Measurements from ENCODE around the gene RAP2A.

DNA sequence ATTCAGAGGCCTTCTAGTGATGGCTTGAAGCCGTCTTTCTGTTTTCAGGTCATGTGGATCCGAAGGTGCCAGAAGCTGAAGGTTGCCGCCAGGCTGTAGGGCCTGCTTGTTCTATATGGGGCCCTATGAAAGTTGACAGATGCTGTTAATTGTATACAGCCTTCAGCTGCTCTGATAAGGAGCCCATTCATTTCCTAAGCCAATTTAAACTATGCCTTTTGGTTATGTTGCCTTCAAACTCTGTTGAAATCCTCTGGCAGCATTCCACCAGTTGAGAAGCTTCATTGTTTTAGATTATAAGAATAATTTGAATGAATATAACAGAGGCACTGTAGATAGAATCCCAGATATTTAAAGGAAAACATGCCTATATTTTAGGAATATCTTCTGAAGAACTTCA, 34.4 kb downstream of the RAP2A start:
- TF ChIP-seq, protein P1, sequence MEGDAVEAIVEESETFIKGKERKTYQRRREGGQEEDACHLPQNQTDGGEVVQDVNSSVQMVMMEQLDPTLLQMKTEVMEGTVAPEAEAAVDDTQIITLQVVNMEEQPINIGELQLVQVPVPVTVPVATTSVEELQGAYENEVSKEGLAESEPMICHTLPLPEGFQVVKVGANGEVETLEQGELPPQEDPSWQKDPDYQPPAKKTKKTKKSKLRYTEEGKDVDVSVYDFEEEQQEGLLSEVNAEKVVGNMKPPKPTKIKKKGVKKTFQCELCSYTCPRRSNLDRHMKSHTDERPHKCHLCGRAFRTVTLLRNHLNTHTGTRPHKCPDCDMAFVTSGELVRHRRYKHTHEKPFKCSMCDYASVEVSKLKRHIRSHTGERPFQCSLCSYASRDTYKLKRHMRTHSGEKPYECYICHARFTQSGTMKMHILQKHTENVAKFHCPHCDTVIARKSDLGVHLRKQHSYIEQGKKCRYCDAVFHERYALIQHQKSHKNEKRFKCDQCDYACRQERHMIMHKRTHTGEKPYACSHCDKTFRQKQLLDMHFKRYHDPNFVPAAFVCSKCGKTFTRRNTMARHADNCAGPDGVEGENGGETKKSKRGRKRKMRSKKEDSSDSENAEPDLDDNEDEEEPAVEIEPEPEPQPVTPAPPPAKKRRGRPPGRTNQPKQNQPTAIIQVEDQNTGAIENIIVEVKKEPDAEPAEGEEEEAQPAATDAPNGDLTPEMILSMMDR (IDR thresholded peaks at IDR 0.05; ENCODE audit: insufficient read depth, low read depth, low read length), result no peak
- no peak for TF ChIP-seq EZH2 (IDR thresholded peaks at IDR 0.05; ENCODE audit: insufficient read depth, low read length)
